Kidney glomerular epithelial cell (primary cell): Measurements from ENCODE around the gene RAPGEF1.

Source experiments
- DNase-seq: peaks from one replicate; lab custom pipeline; 2025; lab: John Stamatoyannopoulos, UW

The RAPGEF1 gene

DNA sequence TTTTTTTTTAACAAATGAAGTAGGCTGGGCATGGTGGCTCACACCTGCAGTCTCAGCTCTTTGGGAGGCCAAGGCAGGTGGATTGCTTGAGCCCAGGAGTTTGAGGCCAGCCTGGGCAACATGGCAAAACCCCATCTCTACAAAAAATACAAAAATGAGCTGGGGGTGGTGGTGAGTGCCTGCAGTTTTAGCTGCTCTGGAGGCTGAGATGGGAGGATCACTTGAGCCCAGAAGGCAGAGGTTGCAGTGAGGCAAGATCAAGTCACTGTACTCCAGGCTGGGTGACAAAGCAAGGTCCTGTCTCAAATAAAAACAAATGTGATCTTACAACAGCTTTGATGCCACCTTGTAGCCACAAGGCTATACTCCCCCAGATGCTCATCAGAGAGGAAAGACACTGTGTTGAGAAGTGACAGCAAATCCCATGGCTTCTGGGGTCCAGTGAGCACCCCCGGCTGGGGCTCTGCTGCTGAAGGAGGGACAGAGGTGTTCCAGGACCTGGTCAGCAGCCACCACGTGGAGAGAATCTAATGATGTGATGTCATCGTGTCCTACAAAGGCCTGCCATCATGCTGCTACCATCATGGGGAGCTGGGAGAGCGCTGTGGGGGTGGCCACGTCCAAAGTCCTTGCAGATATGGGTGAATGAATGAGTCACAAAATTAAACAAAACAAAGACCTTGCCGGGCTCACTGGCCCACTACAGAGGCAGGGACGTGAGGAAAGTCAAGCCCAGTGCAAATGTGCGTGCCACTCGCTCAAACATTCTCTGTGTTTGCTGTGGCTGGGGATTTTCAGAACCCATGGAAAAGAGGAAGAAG lies 133.9 kb downstream of the RAPGEF1 start:
- no peak for DNase-seq

DNA sequence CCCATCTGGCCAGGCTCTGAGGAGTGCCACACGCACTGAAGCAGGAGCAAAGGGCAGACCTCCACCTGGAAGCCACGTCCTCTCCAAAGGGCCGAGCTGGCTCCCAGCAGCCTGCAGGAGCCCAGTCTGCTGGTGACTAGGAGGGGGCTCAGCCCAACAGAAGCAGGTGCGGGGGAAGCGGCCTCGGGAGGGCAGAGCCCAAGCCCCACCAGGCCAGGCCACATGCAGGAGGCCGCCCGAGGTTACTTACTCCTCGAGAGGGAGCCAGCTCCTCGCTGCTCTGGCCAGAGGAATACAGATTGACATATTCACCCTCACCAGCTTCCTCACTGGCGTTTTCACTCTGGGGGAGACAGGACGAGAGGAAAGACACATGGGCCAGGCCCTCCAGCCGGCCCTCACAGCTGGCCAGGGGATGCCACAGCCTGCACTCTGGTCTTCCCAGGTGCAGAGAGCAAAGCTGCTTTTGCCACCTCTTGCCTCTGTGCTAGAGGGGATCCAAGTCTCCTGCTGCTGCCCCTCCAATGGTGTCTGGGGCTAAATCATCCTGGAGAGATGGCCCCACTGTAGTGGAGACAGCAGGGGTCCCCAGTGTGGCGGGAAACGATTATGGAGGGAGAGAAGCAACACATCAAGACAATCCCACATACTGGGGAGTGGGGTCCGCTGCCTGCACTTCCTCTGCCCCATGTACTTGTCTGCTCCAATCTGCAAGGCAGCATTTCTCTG lies 136.0 kb downstream of the RAPGEF1 start:
- no peak for DNase-seq

DNA sequence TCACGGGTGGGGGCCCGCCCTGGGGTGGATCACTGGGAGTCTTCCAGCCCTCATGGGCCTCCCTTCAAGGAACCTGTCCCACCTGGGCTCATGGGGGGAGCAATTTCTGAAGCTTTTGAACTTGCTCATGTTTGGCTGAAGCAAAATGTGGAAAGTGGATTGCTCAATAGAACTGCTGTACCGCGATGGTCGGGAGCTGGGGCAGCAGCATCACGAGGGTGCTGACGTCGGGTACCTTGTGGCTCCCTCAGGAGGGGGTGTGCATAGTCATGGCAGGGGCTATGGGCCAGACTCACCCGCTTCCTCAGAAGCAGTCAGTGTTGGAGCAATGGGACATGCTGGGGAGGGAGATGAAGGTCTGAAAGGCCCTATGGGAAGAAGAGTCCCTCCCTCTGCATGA lies 136.7 kb downstream of the RAPGEF1 start:
- no peak for DNase-seq

DNA sequence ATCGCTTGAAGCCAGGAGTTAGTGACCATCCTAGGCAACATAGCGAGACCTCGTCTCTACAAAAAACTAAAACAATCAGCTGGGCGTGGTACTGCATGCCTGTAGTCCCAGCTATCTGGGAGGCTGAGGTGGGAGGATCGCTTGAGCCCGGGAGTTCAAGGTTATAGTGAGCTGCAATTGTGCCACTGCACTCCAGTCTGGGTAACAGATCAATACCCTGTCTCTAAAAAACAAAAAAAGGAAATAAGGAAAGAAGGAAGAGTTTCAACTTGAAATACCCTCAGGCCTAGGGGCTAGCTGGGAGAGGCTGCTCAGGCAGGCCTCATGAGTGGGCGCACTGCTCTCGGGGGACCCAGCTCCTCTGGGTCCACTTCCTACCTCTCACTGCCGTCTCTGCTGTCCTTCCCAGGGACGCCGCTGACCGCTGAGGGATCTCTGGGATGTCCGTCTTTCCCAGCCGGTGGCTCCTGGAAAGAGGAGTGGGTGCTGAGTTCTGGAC lies 138.1 kb downstream of the RAPGEF1 start:
- DNase-seq: no peak

DNA sequence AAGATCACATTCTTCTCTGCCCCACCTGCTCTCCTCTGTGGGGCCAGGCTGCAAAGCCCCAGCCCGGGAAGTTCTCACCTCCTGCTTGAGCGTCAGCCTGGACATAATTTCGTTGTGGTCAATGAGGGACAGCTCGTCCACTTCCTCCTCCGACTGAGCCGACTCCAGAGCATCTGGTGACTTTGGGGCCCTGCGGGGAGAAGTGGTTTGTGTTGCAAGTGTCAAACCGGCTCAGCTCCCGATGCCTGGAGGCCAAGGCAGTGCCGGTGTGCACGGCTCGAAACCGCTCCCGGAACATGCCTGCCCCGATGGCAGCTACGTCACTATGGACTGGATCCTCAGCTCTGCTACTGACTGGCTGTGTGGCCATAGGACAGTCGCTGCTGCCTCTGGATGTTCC lies 141.8 kb downstream of the RAPGEF1 start:
- no peak for DNase-seq

DNA sequence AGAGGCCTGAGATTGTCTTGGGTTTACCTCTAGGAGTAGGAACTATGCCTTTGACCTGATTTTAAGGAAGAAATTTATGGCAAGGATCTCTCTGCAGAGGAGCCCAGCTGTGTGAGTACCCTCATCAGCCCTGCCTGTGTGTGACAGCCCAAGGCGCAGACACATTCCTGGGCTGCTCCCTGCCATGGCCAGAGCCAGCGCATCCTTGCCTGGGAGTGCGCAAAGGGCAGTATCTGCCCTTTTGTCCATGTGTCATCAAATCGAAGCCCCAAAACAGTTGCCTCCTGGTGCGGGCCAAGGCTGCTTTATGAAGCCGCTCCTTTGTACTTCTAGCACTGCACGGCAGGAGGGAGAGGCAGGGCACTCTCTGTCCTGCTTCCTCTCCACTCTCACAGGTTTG lies 142.6 kb downstream of the RAPGEF1 start:
- no peak for DNase-seq

DNA sequence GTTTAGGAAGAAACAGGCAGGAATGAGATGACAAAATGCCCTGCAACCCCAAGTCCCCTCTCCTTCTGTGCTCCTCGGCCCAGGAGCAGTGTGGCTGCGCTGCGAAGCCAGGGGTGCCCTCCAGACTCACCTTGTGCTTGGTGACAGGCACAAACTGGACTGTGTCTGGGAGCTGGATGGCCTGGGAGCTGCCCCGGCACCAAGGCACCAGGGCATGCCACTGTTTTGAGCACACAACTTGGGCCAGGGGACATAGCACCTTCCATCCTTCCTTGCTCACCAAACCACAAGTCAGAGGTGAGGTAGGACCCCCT lies 143.5 kb downstream of the RAPGEF1 start:
- no peak for DNase-seq

DNA sequence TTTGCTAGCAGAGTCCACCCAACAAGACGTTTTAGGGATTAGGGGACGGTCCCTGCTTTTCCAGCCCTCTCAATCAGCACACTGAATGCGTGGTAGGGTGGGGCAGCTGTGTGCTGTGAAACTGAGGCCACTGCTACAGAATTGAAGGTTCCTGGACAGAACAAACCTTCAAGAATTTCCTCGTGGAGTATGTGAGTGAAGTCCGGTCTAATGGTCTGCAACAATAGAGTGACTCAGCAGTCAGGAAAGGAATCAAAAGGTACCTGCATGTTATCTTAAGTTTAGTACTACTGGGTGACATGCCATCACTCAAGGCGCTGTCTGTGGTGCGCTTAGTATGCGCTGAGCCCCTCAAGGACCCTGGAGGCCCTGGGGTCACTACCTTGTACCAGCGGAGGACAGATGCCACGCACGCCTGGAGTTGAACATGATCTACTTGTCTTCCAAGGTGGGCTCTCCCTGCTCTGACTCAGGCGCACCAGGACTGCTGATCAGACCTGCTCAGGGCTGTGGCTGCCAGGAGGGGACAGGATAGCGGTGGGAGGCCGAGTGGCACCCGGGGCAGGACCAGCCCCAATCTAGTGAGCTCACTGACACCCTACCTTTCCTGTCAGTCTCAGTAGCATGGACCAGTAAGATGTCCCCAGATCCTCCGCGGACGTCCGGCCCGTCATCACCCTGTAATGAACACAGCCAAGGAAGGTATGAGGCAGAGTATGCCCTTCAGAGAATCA lies 144.0 kb downstream of the RAPGEF1 start:
- DNase-seq: peak; percentile 11

DNA sequence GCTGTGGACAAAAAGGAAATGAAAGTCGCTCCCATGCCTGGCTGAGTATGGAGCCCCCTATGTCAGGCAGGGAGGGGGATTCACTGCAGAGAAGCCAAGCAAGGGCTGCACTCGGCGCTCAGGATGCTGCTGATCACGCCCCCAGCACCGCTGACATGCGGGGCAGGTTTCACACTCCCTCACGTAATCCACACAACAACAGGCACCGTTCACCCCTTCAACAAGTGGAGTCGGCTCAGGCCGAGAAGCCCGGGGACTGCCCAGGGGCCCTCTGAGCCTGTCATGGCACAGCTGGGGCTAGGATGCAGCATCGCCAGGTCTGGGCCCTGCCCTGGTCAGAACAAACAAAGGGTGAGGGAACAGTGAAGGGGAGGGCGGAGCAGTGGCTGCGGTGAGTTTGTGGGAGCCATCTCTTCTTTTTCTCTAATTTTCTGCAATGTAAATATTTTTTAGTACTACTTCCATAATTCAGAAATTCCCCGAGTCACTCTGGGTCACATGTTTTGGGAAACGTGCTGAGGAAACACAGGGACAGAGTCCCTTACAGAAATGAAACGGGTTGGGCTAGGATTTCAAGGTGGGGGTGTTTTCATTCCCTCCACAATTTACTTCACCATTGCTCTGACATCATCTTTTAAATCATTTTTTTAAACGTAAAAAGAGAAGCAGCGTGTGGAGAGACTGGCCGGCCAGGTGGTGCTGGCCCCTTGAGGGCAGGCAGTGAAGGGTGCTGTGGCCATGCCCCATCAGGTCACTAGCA lies 144.8 kb downstream of the RAPGEF1 start:
- no peak for DNase-seq

DNA sequence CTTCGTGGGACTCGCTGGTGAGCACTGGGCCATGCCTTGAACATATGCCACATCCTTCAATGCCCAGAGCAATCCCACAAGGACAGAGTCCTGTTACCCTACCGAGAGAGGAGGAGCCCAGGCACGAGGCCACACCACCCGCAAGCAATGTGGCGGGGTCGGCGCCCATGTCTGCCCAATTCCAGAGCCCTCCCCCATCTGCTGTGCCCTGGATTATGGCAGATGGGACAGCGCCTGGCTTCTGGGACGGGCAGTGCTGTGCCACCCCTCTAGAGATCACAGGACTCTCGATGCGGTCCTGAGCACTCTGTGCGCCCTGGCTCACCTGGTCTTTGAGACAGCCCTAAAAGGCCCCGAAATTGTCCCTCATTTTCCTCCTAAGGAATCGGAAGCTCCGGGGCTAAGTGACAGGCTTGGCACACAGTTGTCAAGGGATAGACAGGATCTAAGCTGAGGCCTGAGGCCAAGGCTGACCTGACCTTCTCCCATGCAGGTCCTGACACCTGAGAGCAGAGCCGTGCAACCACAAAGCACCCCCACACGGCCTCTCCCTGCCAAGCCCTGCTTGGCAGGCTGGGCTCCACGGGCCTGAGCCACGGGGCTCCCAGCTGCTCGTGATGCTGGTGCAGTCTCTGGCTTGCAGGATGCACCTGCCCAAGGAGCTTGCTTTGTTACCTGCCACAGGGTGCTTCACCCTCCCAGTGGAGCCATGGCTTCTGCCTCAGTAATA lies 145.8 kb downstream of the RAPGEF1 start:
- no peak for DNase-seq

DNA sequence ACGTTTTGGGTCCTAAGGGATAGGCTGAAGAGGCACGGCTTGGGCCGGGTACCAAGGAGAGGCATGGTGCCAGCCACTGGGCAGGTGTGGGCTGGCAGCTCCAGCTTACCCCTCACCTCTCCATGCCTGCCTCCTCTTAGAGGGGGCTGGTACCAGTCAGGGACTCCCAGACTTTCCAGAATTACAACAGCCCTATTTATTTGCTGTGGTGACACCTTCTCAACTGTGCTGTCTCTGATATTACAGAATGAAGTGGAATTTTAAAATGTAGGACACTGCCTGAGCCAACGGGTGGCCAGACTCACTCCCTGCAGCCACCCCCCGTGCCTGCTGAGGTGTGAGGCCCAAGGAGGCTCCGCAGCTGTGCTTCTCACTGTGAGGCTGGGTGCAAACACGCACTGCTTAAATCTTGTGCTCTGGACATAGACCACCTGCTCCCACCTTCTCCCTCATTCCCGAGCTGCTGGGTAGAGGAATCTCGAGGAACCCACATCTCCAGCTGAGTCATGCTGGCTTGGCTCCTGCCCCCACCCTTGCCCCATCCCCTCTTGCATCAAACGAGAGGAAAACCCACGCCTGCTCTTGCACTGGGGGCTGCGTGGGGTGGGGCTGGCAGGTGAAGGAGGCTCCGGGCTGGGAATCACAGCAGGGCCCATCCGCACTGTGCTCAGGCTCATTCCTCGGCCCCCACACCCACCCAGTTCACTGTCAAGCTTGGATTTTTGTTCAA lies 146.6 kb downstream of the RAPGEF1 start:
- DNase-seq: no peak

DNA sequence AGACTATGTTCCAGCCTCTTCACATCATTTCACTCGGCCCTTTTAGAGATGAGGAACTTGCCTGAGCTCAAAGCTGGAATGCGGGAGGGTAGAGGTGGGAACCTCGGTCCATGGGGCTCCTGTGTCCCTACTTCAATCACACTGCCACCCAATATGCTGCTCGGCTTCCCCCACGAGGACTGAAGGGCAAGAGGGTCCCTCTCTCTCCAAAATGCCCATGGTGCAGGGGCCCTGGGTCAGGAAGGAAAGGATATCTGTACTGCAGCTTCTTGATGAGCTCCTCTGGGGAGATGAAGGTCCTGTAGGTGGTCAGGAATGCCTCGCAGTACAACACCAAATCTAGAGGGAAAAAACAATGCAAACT lies 148.0 kb downstream of the RAPGEF1 start:
- no peak for DNase-seq

DNA sequence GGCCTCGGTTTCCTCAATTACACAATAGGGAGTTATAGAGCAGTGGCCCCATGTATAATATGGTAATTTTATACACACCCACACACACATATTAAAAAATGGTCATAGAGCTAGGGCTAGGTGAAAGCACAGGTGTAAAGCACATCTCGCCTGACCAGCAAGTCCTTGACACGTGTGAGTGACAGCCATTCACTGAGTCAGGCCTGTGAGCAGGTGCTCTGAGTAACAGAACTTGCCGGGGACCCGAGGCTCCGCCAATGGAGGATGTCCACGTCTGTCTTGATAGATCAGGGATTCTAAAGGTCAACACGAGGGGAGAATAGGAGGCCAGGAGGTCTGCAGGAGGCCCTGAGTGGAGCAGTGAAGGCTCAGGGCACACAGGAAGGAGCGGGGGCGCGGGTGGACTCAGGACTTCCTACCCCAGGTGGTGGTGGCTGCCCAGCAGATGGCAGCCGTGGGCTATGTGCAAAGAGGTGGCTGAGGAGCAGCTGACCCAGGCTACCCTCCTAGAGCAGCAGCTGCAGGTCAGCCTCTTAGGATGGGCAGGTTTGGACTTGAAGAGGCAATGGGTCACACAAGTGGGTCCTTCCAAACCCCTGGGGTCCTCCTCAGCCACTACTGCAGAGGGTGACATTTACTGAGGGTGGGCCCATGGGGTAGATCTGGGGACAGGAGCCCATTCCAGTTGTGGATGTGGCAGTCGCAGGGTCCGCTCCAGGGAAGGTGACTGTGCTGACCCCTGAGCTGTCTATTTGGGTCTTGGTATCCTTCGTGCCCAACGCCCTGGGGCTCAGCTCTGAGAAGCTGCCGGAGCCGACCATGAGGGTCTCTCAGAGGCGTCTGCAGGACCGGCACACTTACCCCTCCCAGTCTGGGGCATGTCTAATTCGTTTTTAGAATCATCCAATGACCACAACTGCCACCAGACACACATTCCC lies 148.7 kb downstream of the RAPGEF1 start:
- DNase-seq: peak; percentile 70

DNA sequence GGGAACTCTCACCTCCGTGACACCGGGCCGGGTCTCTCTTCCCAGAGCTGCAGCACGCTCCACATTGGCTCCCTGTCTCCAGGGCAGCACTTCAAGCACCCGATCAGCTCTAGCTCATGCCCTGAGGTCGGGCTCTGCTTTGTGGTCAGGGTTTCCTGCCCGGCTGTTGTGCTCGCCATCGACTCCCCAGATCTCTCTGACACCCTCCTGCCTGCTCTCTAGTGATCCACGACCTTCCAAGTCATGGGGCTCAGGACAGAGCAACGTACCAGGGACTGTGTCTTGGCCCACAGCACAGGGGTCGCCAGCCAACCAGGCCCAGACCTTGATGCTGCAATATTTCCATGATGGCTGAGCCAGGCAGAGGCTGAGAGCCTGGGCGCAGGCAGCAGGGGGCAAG lies 149.4 kb downstream of the RAPGEF1 start:
- no peak for DNase-seq

DNA sequence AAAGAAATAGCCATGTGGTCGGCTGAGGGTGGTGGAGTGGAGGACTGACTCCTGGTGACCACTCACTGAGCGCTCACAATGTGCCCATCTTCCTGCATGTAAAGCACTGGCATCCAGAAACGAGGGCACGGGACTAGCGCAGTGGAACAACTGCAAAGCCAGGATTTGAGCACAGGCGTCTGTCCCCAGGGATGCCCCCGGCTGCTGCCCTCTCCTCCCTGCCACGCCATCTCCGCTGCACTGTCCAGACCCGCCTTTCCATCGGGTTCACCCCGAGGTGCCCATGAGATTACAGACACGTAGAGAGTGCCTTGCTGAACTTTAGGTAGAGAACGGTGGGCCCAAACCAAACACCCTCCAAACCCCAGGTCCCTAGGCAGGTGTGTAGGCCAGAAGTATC lies 149.9 kb downstream of the RAPGEF1 start:
- DNase-seq: no peak

DNA sequence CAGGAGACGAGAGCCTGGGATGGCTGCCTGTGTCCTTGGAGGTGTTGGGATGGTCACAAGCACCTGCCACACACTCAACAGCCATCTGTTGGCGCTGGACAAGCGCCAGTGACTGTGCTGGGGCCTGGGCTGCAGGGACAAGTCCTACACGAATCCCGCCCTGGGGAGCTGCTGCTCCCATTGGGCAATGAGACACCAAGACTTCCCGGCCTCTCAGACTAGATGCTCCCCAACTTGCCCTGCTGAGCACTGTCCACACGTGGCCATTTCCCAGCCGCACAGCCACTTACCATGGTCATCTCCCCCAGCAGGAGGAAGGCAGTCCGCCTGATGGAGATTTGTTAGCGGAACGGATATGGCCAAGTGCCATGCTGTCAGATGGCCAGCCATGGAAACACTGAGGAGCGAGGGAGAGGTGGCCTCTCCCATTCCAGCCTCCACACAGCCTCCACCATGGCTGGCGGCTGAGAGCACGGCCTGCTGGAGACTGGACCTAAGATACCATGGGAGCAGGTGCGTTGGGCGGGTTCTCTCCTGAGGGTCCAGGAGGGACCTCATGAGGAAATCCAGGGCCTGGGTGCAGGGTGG lies 150.7 kb downstream of the RAPGEF1 start:
- no peak for DNase-seq

DNA sequence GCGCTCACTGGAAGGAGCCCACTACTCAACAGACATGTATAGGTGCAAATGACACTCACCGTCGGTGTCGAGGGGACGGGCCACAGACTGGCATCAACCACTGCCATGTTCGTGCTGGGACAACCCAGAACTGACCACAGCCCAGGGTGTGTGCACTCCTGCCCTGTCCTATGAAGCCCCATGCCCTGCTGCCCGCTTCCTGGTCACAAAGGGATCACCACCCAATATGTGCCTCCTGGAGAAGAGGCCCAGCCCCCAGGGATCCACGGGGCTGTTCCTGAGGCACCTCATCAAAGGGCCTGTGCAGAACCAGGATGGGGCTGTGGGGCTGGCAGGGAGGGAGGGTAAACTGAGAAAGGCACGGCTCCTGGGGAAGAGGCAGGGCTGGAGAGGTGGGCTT lies 151.5 kb downstream of the RAPGEF1 start:
- DNase-seq: no peak

DNA sequence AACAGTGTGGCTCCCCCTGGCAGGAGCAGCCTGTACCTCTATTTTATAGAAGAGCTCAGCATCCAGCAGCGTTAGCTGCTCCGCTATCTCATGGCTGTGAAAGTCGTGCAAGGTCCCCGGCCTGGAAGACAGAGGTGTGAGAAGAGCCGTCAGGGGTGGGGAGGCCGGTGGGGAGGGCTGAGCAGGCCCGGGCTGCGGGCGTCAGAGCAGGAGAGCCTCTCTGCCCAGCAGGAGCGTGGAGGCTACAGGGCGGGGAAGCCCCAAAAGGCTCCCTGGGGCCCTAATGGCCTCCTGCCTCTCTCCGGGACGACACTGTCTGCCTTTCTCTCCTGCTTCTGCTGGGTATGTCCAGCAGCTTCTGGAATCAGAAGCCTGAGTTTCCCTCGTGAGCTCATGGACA lies 152.0 kb downstream of the RAPGEF1 start:
- no peak for DNase-seq

DNA sequence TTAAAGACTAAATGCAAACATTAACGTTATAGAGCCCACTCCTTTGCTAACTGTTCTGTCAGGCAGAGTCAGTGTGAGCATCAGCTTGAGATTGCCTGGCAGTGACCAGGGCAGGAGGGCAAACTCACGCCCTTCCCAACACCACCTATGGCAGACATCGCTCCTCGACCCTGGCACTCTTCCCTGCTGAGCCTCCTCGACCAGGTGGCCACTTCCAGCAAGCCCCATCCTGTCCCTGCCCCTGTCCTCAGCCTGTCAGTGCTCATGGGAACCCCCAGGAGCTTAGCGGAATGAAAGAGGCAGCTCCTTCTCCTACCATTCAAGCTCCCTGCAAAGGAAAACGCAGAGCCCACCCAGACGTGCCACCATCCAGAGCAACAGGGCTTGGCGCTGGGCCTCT lies 152.5 kb downstream of the RAPGEF1 start:
- DNase-seq: no peak
